ENCODE data around the gene EIF2B4.
A peak's percentile ranks its signal among the peaks of the same experiment; 100 is the strongest.
"Not testable (repeated sequence)": the region's sequence is repeated elsewhere in the genome, so short reads cannot be mapped to it uniquely, and the experiment has no call there.

EIF2B4 gene

DNA sequence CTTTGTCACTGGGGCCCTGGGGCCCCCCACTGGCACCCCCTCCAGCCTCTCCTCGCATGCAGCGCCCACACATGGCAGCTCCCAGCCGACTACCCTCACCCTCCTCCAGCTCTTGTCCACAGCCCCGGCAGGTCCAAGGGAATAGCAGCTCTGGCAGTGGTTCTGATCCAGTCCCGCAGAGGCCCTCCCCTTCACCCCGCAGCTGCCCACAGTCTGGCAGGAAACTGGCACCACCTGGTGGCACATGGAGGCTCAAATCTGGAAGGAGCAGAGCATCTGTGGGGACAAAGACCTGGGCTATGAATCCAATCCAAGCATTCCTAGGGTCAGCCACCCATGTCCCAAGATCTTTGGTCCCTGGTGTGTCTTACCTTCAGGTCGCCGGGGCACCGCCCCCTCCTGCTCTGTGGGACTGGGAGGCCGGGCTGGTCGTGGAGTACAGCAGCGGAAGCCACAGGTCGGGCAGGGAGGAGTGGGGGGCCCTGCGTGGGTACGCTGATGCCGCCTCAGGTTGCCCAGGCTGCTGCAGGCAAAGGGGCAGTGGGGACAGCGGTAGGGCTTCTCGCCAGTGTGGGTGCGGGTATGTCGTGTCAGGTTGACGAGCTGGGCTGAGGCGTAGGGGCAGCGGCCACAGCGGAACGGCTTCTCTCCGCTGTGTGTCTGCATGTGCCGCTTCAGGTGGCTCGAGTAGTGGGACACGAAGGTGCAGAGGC lies 8.1 kb upstream of the EIF2B4 start:
- DNase-seq (ENCODE audit: low read depth in 2 of 2, low spot score in 1 of 2) = no peak

DNA sequence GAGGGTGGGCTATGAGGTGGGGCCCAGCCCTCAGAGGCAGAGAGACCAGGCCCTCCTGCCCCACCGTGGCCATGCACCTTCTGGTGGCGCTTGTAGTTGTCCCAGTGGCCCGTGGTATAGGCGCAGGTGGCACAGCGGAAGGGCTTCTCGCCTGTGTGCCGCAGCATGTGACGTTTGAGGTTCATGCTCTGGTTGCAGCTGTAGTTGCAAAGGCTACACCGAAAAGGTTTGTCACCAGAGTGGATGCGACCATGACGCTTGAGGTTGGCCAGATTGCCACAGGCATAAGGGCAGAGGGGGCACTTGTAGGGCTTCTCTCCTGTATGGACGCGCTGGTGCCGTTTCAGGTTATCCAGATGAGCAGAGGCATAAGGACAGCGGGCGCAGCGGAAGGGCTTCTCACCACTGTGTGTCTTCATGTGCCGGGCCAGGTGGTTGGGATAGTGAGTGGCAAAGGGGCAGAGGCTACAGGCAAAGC lies 7.5 kb upstream of the EIF2B4 start:
- no peak for DNase-seq (ENCODE audit: low read depth in 2 of 2, low spot score in 1 of 2)

GRCh38 chr2:27376866-27377617 lies 6.9 kb upstream of the EIF2B4 start:
- no peak for DNase-seq (ENCODE audit: low read depth in 2 of 2, low spot score in 1 of 2)

DNA sequence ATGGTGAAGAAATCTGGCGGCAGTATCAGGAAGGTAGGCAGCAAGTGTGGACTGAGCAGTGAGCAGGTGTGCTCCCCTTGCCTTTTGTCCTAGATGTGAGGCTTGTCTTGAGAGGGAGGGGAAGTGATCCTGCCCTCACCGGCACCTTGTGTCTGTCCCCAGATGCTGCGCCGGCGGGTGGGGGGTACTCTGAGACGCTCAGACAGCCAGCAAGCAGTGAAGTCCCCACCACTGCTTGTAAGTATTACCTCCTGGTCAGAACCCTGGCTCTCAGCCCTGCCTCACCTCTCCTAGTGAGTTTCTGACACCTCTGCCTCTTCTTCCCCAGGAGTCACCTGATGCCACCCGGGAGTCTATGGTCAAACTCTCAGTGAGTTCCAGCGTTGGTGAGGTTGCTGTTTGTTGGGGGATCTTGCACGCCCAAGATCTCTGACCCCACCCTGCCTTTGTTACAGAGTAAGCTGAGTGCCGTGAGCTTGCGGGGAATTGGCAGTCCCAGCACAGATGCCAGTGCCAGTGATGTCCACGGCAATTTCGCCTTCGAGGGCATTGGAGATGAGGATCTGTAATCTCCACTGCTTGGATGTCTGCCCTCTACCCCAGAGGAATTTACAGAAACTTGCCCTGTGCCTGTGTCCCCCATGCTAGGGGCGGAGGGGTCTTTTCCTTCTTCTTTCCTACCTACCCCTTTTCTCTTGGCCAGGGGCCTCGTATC lies 6.2 kb upstream of the EIF2B4 start:
- no peak for DNase-seq (ENCODE audit: low read depth in 2 of 2, low spot score in 1 of 2)

- no peak for DNase-seq (ENCODE audit: low read depth in 2 of 2, low spot score in 1 of 2)
Observed at GRCh38 chr2:27375513-27376099, 5.5 kb upstream of the EIF2B4 start.

GRCh38 chr2:27373567-27373966 lies 3.4 kb upstream of the EIF2B4 start:
- DNase-seq (ENCODE audit: low read depth in 2 of 2, low spot score in 1 of 2) = no peak

DNA sequence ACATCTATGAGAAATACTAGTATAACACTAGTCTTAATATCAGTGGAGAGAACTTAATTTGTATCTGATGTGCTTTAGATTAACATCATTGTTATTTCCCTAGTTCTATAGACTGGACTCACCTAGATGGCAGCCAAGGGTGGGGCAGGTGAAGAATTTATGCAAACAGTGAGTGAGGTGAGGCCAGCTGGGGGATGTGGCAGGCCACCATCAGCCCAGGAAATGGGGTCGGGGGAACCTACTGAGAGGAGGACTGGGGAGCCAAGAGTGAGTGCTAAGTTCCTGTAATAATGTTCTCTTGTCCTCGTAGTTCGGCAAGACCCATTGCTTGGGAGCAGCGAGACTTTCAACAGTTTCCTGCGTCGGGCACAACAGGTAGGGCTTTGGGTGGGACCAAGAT lies 2.8 kb upstream of the EIF2B4 start:
- DNase-seq (ENCODE audit: low read depth in 2 of 2, low spot score in 1 of 2) = no peak

GRCh38 chr2:27370816-27371620 lies 880 bp upstream of the EIF2B4 start:
- no peak for DNase-seq (ENCODE audit: low read depth in 2 of 2, low spot score in 1 of 2)

GRCh38 chr2:27369471-27370025 lies 590 bp downstream of the EIF2B4 start:
- no peak for DNase-seq (ENCODE audit: low read depth in 2 of 2, low spot score in 1 of 2)

DNA sequence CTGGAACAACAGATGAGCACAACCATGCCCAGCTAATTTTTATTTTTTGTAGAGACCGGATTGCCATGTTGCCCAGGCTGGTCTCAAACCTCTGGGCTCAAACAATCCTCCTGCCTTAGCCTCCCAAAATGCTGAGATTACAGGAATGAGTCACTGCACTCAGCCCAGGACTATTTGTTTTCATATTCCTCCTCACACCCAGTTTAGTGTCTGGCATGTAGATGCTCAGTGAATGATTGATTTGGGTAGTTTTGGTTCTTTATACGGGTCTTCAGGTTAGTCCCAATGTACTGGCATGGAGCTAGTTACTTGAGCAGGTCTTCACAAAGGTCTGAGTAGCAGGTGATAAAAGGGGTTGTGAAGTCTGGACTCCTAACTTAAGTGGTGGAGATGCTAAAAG lies 6.2 kb downstream of the EIF2B4 start:
- no peak for DNase-seq (ENCODE audit: low read depth in 2 of 2, low spot score in 1 of 2)

GRCh38 chr2:27362678-27363420 lies 7.3 kb downstream of the EIF2B4 start:
- no peak for DNase-seq (ENCODE audit: low read depth in 2 of 2, low spot score in 1 of 2)

GRCh38 chr2:27356382-27357181 lies 13.6 kb downstream of the EIF2B4 start, which contains the start of gene GTF3C2:
Gene GTF3C2, minus strand, starts transcription at chr2:27356764. Its CDS starts 13,210 bp downstream, at chr2:27343554.
- peak; percentile 85 to 92 for DNase-seq (ENCODE audit: low read depth in 2 of 2, low spot score in 1 of 2)

DNA sequence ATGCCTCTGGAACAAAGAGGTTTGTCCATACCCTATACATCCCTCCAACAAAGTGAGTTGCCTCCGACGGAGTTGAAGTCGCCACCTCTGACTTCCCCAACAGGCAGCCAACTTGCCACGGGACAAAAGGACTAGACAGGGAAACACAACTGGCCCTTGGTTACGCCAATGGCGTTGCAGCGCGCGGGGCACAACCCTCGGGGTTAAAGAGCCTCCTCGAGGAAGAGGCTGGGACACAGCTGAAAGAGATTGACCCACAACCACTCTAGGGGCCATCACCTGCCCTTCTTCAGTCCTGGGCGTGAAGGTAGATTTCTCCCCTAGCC lies 14.1 kb downstream of the EIF2B4 start:
- no peak for DNase-seq (ENCODE audit: low read depth in 2 of 2, low spot score in 1 of 2)

DNA sequence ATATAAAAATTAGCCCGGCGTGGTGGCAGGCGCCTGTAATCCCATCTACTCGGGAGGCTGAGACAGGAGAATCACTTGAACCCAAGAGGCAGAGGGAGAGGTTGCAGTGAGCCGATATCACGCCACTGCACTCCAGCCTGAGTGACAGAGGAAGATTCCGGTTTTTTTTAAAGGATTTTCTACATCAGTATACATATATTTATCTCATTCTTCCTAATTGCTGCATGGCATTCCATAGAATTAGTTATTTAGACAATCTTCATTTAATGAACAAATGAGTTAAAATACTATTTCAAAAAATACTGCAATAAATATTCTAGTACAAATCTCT lies 15.6 kb downstream of the EIF2B4 start:
- DNase-seq (ENCODE audit: low read depth in 2 of 2, low spot score in 1 of 2) = no peak

DNA sequence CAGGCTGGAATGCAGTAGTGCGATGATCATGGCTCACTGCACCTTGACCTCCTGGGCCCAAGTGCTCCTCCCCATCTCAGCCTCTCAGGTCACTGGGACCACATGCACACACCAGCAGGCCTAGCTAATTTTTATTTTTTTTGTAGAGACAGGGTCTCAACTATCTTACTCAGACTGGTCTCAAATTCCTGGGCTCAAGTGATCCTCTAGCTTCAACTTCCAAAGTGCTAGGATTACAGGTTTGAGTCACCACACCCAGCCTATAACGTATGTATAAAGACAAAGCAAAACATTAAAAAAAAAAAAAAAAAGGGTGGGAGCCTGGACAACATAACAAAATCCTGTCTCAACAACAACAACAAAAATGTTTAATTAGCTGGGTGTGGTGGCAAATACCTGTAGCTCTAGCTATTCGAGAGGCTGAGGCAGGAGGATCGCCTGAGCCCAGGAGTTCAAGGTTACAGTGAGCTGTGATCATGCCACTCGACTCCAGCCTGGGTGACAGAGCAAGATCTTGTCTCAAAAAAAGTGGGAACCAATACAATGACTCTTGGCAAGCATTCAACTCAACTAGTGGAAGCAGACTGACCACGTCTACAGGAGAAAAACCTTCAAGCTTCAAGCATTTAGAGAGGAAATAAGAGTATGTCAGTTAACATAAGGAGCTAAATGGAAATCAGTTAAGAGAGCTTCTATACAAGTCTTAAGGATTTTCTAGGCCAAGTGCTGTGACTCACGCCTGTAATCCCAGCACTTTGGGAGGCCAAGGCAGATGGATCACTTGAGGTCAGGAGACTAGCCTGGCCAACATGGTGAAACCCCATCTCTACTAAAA lies 16.2 kb downstream of the EIF2B4 start:
- DNase-seq (ENCODE audit: low read depth in 2 of 2, low spot score in 1 of 2) = no peak

DNA sequence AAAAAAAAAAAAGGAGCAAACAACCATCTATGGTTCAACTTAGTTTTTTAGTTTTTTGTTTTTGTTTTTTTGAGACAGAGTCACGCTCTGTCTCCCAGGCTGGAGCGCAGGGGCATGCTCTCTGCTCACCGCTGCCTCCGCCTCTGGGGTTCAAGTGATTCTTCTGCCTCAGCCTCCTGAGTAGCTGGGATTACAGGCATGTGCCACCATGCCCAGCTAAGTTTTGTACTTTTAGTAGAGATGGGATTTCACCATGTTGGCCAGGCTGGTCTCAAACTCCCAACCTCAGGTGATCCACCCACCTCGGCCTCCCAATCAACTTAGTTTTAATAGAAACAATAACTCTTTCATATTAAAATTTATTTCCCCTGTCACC lies 16.8 kb downstream of the EIF2B4 start:
- not testable (repeated sequence) for DNase-seq (ENCODE audit: low read depth in 2 of 2, low spot score in 1 of 2)

DNA sequence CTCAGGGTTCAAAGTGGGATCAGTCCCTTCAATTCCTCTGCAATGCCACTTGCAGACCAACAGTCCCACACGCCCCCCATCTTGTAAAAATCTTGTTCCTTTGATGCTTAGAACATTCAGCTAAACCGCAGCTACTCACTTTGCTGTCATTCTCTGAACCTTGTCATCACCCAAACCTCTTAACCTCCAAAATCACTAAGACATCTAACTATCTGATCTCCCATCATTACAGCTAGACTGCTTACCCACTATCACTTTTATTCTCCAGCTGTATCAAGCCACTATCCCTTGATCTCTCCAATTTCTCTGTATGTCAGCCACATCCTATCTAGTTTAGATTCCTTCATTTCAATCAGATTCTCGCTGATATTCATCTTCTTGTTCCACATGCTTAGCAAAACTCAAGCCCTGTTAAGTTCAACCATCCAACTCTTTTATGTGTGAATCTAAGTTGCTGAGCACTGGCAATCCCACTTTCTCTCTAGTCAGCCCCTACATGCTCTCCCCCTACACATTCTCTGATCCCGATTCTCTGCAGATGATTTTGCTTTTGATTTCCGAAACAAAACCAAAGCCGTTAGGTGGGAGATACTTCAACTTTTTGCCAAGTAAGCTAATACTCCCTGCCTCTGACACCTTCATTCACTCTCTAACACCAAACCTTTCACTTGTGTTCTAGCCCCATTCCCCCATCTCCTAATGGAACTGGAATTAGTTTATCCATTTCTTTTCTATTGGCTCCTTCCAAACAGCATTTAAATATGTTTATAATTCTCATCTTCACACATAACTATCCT lies 18.1 kb downstream of the EIF2B4 start:
- DNase-seq (ENCODE audit: low read depth in 2 of 2, low spot score in 1 of 2) = no peak

Data from stimulated activated CD8-positive, alpha-beta memory T cell treated with anti-CD3 and anti-CD28 coated beads, Interleukin-4, amount 100 ng/mL, for 1 hour (primary cell).